ENCODE results near the gene SLC6A19. TPM values are rescaled to one million over a fixed set of nuclear protein-coding genes. Genes with fewer than 3 reads are reported as not detected.

Gene SLC6A19
- total and polyA plus RNA-seq, 9 of the 15 experiments (the other 6 are each of a cell fraction or from before 2014, with no cell fraction given) = 0.03 to 1.6 (median 0.59) TPM

DNA sequence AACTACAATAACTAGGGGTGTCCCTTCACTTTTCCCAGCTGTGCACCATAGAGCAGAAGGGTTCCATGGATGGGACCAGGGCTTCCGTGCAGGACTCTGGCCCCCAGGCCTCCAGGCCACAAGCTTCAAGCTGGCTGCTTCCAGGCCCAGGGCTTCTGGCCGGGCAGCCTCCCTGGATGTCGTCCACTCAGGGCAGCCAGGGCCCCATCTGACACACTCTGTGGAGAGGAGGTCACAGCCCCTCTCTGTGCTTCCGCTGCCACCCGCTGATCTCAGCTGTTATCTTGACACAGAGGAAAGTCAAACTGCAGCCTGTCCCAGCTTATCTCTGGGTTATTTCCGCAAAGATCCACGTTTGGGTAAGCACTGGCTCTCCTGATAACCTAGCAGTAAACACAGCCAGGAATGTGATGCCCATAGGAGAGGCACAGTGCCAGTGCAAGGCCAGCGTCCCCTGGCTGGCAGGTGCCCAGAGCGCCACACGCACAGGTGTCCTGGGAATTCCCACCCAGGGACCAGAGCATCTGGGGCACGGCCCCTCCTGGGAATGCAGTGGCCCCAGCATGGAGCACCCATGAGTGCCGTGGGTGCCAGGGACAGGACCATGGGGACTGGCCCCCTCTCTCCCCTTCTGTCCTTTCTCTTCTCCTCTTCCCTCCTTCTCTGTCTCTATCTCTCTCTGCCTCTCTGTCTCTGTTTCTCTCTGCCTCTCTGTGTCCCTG is 15.6 kb upstream of the SLC6A19 start (continued):
- TF ChIP-seq, protein P1, sequence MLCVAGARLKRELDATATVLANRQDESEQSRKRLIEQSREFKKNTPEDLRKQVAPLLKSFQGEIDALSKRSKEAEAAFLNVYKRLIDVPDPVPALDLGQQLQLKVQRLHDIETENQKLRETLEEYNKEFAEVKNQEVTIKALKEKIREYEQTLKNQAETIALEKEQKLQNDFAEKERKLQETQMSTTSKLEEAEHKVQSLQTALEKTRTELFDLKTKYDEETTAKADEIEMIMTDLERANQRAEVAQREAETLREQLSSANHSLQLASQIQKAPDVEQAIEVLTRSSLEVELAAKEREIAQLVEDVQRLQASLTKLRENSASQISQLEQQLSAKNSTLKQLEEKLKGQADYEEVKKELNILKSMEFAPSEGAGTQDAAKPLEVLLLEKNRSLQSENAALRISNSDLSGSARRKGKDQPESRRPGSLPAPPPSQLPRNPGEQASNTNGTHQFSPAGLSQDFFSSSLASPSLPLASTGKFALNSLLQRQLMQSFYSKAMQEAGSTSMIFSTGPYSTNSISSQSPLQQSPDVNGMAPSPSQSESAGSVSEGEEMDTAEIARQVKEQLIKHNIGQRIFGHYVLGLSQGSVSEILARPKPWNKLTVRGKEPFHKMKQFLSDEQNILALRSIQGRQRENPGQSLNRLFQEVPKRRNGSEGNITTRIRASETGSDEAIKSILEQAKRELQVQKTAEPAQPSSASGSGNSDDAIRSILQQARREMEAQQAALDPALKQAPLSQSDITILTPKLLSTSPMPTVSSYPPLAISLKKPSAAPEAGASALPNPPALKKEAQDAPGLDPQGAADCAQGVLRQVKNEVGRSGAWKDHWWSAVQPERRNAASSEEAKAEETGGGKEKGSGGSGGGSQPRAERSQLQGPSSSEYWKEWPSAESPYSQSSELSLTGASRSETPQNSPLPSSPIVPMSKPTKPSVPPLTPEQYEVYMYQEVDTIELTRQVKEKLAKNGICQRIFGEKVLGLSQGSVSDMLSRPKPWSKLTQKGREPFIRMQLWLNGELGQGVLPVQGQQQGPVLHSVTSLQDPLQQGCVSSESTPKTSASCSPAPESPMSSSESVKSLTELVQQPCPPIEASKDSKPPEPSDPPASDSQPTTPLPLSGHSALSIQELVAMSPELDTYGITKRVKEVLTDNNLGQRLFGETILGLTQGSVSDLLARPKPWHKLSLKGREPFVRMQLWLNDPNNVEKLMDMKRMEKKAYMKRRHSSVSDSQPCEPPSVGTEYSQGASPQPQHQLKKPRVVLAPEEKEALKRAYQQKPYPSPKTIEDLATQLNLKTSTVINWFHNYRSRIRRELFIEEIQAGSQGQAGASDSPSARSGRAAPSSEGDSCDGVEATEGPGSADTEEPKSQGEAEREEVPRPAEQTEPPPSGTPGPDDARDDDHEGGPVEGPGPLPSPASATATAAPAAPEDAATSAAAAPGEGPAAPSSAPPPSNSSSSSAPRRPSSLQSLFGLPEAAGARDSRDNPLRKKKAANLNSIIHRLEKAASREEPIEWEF (CRISPR knock-in tag; IDR thresholded peaks at IDR 0.05) = no peak
- TF ChIP-seq TBL1XR1 (IDR thresholded peaks at IDR 0.05; ENCODE audit: low read length in 2 of 2) = peak; percentile 79 to 95; a peak in 3 of 4 replicates
- 0 out of 2 replicates have a peak, but pooled peaks have one; percentile 46 for TF ChIP-seq MIER1 (IDR thresholded peaks at IDR 0.05; ENCODE audit: low read depth)
- no peak for TF ChIP-seq SRSF3 (IDR thresholded peaks at IDR 0.05; ENCODE audit: insufficient read depth, low read length)
- no peak for TF ChIP-seq ATF6 (CRISPR knock-in tag; IDR thresholded peaks at IDR 0.05)
- TF ChIP-seq CAMTA2 (CRISPR knock-in tag; conservative IDR thresholded peaks at IDR 0.05) = no peak
- TF ChIP-seq CREB3 (tag; conservative IDR thresholded peaks at IDR 0.05; ENCODE audit: low read depth) = peak; percentile 67; the same call in 1 of the 2 replicates
- TF ChIP-seq, protein P2, sequence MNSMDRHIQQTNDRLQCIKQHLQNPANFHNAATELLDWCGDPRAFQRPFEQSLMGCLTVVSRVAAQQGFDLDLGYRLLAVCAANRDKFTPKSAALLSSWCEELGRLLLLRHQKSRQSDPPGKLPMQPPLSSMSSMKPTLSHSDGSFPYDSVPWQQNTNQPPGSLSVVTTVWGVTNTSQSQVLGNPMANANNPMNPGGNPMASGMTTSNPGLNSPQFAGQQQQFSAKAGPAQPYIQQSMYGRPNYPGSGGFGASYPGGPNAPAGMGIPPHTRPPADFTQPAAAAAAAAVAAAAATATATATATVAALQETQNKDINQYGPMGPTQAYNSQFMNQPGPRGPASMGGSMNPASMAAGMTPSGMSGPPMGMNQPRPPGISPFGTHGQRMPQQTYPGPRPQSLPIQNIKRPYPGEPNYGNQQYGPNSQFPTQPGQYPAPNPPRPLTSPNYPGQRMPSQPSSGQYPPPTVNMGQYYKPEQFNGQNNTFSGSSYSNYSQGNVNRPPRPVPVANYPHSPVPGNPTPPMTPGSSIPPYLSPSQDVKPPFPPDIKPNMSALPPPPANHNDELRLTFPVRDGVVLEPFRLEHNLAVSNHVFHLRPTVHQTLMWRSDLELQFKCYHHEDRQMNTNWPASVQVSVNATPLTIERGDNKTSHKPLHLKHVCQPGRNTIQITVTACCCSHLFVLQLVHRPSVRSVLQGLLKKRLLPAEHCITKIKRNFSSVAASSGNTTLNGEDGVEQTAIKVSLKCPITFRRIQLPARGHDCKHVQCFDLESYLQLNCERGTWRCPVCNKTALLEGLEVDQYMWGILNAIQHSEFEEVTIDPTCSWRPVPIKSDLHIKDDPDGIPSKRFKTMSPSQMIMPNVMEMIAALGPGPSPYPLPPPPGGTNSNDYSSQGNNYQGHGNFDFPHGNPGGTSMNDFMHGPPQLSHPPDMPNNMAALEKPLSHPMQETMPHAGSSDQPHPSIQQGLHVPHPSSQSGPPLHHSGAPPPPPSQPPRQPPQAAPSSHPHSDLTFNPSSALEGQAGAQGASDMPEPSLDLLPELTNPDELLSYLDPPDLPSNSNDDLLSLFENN (IDR thresholded peaks at IDR 0.05; ENCODE audit: low read depth in 2 of 2, low read length in 2 of 2) = peak in 1 of 2 experiments; percentile 91; a peak in 2 of 4 replicates
- TF ChIP-seq ATF3 (IDR thresholded peaks at IDR 0.05) = peak; percentile 48; the same call in 1 of the 2 replicates
- TF ChIP-seq ATF3 (CRISPR knock-in tag; conservative IDR thresholded peaks at IDR 0.05) = no peak
- no peak for TF ChIP-seq MEF2A (IDR thresholded peaks at IDR 0.05; ENCODE audit: control insufficient read depth, low read depth, low read length)

Measured in K562 (cell line).